HG03064 (cell line): Measurements from ENCODE around the gene WDR83.
"Not testable (repeated sequence)": the region's sequence is repeated elsewhere in the genome, so short reads cannot be mapped to it uniquely, and the experiment has no call there.

Experiments used
- ATAC-seq: cut with Tn5 transposase; IDR thresholded peaks from one replicate; pipeline ENCODE4 v1.9.1; 2021; ENCODE audit warnings: low read depth; ENCODE audit not compliant: unreplicated experiment

The WDR83 gene

DNA sequence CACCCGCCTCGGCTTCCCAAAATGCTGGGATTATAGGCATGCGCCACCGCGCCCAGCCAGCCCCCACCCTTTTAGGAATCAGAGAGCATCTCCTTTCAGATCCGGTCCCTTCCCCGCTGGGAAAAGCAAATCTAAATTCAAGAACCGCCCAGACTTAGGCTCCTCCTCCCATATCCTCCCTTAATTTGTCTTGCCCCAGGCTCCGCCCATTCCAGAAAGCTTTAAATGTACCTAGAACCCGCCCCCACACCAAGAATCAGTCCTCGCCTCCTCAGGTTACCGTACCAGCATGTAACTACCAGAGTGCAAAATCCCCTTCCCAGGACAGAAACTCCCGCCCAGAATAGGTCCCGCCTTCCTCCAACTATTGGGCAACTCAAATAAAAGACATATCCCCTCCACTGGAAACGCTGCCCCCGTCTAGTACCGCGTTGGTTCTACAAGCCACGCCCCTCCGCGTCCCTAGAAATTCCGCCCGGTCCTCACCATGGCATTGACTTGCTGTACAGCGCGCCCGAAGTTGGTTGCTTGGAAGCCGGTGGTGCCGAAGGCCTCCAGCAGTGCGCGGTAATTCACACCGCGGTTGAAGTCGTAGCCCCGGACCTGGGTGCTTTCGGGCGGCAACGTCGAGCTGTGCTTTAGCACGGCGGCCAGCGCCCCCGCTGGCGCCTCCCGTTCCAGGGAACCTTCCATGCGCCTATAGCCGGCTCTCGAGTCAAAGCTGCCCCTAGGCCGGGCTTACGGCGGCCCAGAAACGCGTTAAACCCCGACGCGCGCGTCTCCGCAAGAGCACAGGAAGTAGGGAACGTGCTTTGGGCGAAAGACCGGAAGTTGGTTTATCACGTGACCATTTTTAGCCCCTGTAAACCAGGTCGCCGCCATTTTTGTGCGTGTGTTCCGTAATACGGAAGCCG lies 14.7 kb downstream of the WDR83 start, which contains the start of gene DHPS:
Gene DHPS, minus strand, starts transcription at position 807 of the 914 bp plus-strand sequence. Its CDS starts 114 bp downstream, at position 693.
- ATAC-seq = peak; percentile 58

DNA sequence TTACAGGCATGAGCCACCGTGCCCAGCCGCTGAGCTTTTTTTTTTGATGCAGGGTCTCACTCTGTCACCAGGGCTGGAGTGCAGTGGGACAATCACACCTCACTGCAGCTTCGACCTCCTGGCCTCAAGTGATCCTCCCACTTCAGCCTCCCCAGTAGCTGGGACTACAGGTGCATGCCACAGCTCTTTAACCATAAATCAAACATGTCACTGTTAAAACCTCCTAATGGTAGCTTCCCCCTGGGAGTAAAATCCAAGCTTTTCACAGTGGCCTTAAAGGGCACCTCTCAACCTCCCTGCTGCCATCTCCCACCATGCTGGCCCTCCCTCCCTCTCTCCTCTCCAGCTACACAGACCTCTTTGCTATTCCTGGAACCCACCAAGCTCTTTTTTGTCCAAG lies 19.2 kb downstream of the WDR83 start:
- ATAC-seq = no peak

DNA sequence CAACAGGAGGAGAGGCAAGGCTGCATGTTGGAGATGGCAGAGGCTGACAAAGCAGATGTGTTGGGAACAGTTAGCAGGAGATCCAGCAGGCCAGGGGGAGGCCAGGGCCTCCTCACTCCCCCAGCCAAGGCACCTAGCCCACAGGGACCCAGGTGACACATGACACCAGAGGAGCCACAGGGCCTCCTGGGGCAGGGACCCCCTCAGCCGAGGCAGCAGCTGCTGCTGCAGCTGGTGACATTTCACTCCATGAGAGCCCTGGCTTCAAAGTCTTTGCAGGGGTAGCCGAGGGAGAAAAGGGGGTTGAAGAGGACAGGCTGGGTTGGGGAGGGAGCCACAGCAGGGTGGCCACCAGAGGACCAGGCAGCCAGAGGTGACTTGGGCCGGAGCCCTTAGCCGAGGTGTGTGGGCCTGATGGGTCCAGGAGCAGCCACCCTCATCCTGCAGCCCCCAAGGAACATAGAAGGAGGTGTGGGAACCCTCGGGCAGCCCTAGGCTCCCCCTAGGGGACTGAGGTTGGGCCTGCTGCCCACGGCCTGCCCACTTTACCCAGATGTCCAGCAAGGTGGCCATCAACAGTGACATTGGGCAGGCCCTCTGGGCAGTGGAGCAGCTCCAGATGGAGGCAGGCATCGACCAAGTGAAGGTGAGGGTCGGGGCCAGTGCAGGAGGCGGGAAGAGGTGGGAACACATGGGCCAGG lies 21.0 kb downstream of the WDR83 start, which contains the start of gene GNG14:
Gene GNG14, plus strand, starts transcription at position 503 of the 701 bp plus-strand sequence. Its CDS starts 51 bp downstream, at position 554.
- ATAC-seq = no peak

DNA sequence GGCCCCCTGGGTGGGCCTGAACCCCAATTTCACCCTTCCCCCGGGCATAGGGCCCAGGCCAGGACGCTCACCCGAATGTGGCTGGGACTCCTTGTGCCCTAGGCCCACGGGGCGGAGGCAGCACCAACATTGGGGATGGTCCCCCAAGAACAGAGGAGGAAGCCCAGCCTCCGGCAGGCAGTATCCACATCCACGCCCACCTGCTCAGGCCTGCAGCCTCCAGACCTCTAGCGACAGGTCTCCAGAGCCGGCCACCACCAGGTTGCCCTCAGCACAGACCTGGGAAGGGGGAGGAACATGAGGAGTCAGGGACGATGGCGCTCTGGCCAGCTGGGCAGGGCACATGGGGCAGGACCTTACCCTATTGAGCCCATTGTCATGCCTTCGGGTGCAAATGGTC lies 22.4 kb downstream of the WDR83 start:
- no peak for ATAC-seq

DNA sequence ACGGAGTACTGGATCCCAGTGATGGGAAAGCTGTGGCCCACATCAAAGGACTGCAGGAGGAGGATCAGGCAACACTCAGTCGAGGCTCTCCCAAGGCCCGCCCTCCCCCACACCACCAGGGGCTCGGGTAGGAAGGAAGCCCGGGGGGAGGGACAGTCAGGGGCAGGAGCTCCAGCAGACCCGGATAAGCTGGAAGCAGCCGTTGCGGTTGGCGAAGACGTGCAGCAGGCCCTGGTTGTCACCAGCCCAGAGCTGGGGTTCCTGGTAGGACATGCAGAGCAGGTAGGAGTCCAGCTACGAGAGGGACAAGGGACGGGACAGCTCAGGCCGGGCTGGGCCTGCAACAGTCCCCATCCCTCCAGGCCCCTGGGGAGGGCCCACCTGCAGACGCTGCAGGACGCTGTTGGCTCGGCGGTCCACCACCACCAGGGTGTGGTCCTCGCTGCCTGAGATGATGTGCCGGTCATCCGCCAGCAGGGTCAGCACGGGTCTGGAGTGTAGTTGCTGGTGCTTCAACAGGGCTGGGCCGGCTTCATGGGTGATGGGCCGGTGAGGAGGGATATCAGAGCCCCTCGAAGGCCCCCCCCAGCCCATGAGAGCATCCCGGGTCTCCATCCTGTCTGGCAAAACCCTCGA lies 23.1 kb downstream of the WDR83 start:
- ATAC-seq = no peak

DNA sequence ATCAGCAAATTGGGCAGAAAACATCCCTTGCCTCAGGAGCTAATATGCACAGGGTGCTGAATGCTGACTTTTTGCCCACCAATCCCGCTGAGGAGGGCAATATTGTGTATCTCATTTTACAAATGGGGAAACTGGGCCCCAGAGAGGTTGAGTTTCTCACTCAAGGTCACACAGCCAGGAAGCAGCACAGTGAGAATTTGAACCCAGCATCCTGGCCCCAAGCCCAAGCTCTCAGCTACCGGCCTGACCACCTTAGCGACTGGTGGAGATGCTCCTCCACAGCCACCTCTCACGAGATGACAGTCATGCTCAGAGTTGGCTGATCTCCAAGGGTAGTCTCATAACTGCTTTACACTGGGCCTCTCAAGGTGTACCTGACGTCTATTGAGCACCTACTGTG lies 26.4 kb downstream of the WDR83 start:
- no peak for ATAC-seq

DNA sequence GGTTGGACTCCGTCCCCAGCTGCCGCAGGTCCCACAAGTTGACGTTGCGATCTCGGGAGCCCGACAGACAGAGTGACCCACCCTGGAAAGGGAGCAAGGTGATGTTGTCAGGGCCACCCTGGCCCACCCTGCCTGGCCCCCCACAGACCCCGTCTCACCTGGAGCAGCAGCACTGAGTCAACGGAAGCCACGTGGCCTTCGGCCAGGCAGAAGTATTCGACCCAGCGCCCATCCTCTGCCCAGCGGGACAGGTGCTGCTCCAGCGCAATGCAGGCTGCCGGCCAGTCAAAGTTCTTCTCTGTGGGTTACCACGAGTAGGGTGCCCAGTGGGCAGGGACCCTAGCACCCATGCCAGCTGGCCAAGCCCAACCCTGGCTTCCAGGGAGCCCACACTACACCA lies 28.0 kb downstream of the WDR83 start:
- ATAC-seq = no peak

DNA sequence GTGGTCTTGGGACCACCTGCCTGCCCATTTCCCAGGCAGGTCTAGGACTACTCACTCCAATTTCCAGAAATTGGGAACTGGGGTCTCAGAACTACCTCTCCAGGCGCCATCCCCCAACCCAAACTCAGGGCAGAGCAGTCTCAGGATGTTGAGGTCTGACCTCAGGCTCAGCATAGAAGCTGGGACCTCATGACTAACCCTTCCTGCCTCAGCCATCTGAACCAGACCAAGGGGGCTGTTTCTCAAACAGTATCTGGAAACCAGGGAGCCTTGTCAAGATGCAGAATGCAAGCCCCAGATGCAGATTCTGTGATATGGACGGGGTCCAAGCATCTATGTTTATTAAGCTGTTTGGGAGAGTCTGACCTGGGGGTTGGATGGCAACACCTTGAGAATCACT lies 28.5 kb downstream of the WDR83 start:
- ATAC-seq = no peak

DNA sequence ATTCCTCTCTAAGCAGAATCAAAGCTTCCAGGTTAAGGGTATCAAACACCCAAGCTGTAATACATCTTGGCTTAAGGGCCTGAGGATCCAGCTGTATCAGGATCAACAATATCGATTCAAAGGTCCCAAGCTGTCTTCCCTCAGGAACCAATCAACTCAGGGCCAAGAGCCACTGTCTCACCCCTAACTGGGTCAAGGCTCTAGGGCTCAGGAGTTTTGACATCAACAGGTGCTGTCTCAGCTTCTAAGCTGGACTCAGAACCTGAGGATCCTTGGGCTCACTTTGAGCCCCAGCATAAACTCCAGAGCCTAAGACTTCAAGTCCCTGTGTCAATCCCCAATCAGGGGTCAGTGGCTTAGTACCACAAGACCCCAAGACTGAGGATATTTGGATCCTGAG lies 28.9 kb downstream of the WDR83 start:
- ATAC-seq = no peak

DNA sequence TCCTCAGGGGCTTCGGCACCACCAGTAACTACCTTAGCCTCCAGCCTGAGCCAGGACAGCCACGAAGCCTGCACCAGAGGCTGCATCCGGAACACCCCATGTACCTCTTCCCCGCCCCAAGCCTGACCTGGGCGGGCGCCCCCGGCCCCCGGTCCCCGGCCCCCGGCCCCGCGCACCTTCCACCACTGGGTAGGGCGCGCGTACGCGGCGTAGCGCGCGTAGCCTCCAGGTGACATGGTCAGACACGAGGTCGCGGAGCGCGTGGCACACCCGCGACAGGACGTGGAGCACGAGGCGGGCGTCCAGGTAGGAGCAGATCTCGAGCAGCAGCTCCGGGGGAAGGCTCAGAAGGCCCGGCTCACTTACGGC lies 29.4 kb downstream of the WDR83 start:
- ATAC-seq = no peak

DNA sequence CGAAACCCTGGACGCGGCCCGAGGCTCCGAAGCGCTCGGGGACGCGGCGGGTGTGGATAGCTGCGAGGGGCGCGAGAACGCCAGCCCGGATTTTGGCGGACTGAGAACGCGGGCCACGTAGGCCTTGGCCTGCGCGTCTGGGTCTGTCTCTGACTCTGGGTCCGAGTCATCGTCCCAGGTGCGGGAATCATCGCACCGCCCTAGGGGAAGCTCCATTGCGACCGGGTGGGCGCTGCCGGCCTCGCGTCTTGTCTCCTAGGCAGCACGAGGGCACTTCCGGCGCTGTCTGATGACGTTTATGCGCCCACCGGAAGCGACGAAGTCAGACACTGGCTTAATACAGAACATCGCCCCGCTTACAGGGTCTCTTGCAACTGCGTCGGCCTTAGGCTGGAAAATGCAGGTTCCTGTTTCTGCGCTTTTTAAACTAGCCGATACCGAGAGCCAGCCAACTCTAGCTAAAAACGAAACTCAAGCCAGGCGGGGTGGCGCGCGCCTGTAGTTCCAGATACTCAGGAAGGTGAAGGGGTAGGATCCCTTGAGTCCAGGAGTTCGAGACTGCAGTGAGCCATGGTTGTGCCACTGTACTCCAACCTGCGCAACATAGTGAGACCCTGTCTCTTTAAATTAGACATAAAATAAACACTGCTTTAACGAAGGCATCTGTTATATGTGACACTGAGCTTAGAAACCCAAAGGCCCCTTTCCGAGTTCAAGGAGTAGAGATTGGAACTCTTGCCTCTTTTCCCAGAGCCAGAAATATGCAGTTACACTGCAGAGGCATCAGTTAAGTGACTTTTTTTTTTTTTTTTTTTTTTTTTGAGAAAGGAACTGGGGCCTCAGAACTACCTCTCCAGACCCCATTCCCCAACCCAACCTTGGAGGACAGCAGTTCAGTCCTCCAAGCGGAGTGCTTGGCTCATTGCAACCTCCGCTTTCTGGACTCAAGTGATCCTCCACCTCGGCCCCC lies 30.0 kb downstream of the WDR83 start, which contains the start of gene FBXW9:
Gene FBXW9, minus strand, starts transcription at position 266 of the 970 bp plus-strand sequence. Its CDS starts 50 bp downstream, at position 216.
- ATAC-seq = no peak

DNA sequence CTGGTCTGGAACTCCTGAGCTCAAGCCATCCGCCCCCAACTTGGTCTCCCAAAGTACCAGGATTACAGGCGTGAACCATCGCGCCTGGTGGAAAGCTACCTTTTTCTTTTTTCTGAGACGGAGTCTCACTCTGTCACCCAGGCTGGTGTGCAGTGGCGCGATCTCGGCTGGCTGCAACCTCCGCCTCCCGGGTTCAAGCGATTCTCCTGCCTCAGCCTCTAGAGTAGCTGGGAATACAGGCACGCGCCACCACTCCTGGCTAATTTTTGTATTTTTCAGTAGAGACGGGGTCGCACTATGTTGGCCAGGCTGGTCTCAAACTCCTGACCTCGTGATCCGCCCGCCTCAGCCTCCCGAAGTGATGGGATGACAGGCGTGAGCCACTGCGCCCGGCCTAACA lies 30.8 kb downstream of the WDR83 start:
- not testable (repeated sequence) for ATAC-seq

DNA sequence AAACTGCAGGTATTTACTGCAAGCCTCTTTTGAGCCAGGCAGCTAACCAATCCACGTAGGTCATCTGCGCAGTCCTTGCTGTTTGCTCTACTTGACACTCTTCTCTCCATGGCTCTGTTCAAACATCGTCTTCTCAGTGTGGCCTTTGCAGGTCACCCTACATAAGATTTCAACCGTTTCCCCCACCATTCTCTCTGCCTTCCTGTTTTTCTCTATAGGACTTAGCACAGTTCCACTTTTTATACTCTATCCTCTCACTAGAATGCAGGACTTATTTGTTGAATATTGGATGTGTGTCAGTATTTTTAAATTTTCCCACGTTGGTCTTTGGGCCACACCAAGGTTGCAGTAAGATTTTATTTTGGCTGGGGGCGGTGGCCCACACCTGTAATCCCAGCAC lies 31.5 kb downstream of the WDR83 start:
- ATAC-seq = no peak

DNA sequence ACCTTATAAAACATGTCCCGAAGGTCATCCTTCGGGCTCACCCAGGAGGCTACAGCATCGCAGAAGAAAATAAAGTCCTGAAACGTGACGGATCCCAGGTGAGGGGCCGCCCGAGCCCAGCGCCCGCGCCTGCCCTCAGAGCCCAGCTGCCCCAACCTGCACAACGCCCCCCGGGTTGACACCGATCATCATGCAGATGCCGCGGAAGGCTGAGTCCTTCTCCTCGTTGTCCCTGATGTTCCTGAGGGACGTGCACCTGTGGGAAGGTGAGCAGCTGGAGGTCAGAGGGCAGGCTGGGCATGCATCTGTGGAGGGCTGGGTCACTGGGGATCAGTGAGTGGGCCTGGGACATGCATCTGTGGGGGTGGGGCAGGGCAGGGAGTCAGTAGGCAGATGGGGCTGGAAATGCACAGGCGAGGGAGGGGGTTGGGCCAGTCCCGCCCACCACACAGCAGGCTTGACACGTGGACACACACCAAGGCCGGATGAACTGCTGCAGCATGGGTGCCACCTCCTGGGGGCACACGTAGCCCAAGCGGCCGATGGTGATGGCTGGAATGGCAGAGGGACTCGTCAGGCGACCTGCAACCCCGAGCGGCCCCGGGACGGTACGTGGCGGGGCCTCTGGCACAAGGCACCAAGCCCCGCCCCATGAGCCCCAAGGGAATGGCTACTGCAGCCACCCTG lies 35.1 kb downstream of the WDR83 start:
- no peak for ATAC-seq

DNA sequence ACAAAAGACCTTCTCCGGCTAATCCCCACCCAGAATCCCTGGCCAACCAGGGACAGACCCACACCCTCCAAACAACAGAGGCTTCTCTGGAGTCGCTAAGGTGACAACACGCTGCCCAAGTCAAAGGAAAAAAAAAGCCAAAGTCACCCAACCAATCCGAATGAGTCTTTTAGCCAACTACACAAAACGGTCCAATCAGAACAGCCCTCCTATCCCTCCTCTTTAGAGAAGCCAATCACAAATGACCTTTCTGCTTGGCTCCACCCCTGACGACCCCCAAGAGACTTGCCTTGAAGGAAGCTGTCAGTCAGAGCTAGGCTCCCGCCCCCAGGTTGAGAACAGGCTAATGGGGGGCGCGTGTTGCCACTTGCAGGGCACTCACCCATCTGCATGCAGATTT lies 36.4 kb downstream of the WDR83 start:
- ATAC-seq = no peak

DNA sequence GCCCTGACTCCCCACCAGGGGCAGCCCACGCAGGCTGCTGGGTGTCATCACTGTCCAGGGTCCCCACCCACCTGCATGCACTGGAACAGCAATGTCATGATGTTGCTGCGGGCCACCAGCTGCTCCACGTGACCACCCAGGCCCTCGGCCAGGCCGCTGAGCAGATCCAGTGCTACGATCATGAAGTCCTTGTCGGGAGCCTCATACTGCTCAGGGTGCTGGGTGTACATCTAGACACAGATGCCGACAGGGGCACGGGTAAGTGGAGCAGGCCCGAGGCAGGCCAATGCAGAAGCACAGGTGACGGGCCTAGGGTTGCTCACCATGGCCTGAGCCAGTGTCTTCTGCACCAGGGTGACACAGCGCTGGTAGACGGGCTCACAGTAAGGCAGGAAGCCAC lies 38.6 kb downstream of the WDR83 start:
- ATAC-seq = no peak

DNA sequence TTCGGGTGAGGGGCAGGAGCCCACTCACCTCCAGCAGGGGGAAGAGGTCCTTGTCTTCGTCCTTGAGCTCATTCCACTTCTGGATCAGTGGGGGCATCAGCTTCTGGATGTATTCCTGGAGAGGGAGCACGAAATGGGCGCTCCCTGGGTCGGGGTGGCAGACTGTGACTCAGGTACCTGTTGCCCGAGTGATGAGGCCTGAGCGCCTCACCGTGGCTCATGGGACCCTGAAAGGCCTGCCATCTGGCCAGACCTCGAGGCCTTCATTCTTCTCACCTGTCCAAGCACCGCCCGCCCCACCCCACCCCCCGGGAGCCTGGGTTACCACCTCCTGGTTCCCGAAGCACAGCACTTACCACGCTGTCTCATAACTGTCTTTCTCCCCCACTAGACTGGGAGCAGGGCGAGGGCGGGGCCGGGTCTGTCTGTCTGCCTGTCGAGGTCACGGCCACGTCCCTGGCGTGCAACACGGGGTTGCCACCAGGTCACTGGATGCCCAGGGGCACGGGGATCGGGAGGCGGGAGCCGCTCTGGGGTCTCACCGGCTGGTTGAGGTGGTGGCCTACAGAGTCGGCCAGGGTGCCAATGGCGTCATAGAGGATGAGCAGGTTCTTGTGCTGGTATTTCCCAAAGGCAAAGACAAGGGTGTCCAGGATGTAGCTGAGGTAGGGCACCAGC lies 39.2 kb downstream of the WDR83 start:
- no peak for ATAC-seq

DNA sequence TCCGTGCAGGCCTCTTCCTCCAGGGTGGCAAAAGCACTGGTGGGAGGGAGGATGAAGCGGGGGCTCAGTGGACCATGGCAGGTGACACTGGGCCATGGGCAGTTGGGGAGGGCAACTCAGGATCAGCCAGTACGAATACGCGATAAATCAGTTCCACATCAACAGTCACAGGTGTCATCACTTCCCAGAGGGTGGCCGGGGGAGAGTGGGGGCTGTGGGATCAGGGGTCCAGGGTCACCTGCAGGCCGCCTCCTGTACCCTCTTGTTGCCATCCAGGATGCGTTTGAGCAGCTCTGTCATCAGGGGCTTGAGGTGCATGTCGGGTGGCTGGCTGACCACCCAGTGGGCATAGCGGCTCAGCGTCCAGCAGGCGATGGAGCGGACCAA lies 39.7 kb downstream of the WDR83 start:
- ATAC-seq = no peak

DNA sequence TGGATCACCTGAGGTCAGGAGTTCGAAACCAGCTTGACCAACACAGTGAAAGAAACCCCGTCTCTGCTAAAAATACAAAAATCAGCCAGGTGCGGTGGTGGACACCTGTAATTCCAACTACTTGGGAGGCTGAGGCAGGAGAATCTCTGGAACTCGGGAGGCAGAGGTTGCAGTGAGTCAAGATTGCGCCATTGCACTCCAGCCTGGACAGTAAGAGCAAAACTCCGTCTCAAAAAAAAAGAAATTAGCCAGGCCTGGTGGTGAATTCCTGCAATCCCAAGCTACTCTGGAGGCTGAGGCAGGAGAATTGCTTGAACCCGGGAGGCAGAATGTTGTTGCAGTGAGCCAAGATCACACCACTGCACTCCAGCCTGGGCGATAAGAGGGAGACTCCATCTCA lies 42.0 kb downstream of the WDR83 start:
- no peak for ATAC-seq
